GM21723 (cell line): ENCODE results near the gene ZBTB12.
"Not testable (repeated sequence)": the region's sequence is repeated elsewhere in the genome, so short reads cannot be mapped to it uniquely, and the experiment has no call there.

Source experiments
- ATAC-seq: cut with Tn5 transposase; IDR thresholded peaks from one replicate; pipeline ENCODE4 v1.9.1; 2021; ENCODE audit warnings: mild to moderate bottlenecking, moderate library complexity; ENCODE audit not compliant: unreplicated experiment

Gene ZBTB12

GRCh38 chr6:31922942-31923341 is 21.1 kb upstream of the ZBTB12 start:
- ATAC-seq: no peak

- no peak for ATAC-seq
Measured at GRCh38 chr6:31920811-31921210, 18.9 kb upstream of the ZBTB12 start.

GRCh38 chr6:31919624-31920303 is 17.9 kb upstream of the ZBTB12 start:
- no peak for ATAC-seq

GRCh38 chr6:31918069-31918720 is 16.3 kb upstream of the ZBTB12 start:
- ATAC-seq: no peak

- no peak for ATAC-seq
Measured at GRCh38 chr6:31915756-31916155, 13.9 kb upstream of the ZBTB12 start.

- no peak for ATAC-seq
Measured at GRCh38 chr6:31915351-31915750, 13.5 kb upstream of the ZBTB12 start.

GRCh38 chr6:31911826-31912585 is 10.1 kb upstream of the ZBTB12 start:
- ATAC-seq: no peak

- ATAC-seq: not testable (repeated sequence)
Measured at GRCh38 chr6:31909298-31909697, 7.4 kb upstream of the ZBTB12 start.

- ATAC-seq: no peak
Measured at GRCh38 chr6:31908791-31909190, 6.9 kb upstream of the ZBTB12 start.

- ATAC-seq: not testable (repeated sequence)
Measured at GRCh38 chr6:31908255-31908654, 6.4 kb upstream of the ZBTB12 start.

- ATAC-seq: no peak
Measured at GRCh38 chr6:31907158-31907813, 5.4 kb upstream of the ZBTB12 start.

- ATAC-seq: not testable (repeated sequence)
Measured at GRCh38 chr6:31906727-31907126, 4.8 kb upstream of the ZBTB12 start.

GRCh38 chr6:31906122-31906521 is 4.2 kb upstream of the ZBTB12 start:
- ATAC-seq: no peak

GRCh38 chr6:31905041-31905440 is 3.2 kb upstream of the ZBTB12 start:
- ATAC-seq: no peak

- ATAC-seq: no peak
Measured at GRCh38 chr6:31903957-31904356, 2.1 kb upstream of the ZBTB12 start.

GRCh38 chr6:31901415-31901952 is 402 bp downstream of the ZBTB12 start:
- ATAC-seq: no peak

GRCh38 chr6:31900917-31901414 is 920 bp downstream of the ZBTB12 start:
- no peak for ATAC-seq

- ATAC-seq: no peak
Measured at GRCh38 chr6:31899882-31900722, 1.8 kb downstream of the ZBTB12 start.

- ATAC-seq: no peak
Measured at GRCh38 chr6:31899215-31899614, 2.7 kb downstream of the ZBTB12 start.

- ATAC-seq: peak; percentile 33
Measured at GRCh38 chr6:31898383-31899011, 3.4 kb downstream of the ZBTB12 start.
